Measurements from ENCODE around the gene NOXA1. TPM values are rescaled to one million over a fixed set of nuclear protein-coding genes. Genes with fewer than 3 reads are reported as not detected.

NOXA1 gene
- polyA plus RNA-seq, 1 donor (not counting 4 experiments of a cell fraction or from before 2014, with no cell fraction given): 0.09 TPM

GRCh38 chr9:137383081-137383783, 40.0 kb upstream of the NOXA1 start:
- Histone ChIP-seq H3K36me3 (ENCODE audit: control insufficient read depth in 2 of 2, extremely low read depth in 1 of 2, insufficient read depth in 2 of 2, low read length in 2 of 2) (no peaks in the 10 kb centered on the region), H3K79me2 (ENCODE audit: control insufficient read depth, insufficient read depth, low read length) (no peaks in the 10 kb centered on the region), H3K9me1 (ENCODE audit: control insufficient read depth, extremely low read depth, insufficient read depth, low read length) (no peaks in the 10 kb centered on the region), H4K20me1 (ENCODE audit: control insufficient read depth, extremely low read depth, insufficient read depth, low read length) (no peaks in the 10 kb centered on the region), H3K27me3 (ENCODE audit: control insufficient read depth, extremely low read depth, insufficient read depth, low read length) (no peaks in the 10 kb centered on the region), H3K9ac (ENCODE audit: control insufficient read depth, extremely low read depth, insufficient read depth, low read length) (no peak overlapping the region), H3K9me3 (ENCODE audit: control insufficient read depth, low read depth, low read length) (no peaks in the 10 kb centered on the region), H2AFZ (ENCODE audit: control insufficient read depth, low read length) (no peak overlapping the region), H3K4me3 (ENCODE audit: control insufficient read depth in 2 of 3, extremely low read depth in 1 of 3, insufficient read depth in 2 of 3, low read depth in 1 of 3, low read length in 3 of 3) (no peak overlapping the region), H3K27ac (ENCODE audit: control insufficient read depth, insufficient read depth, low read length) (no peak overlapping the region), H3K4me2 (ENCODE audit: control insufficient read depth, extremely low read depth, insufficient read depth, low read depth, low read length) (no peak overlapping the region), H3K4me1 (ENCODE audit: control insufficient read depth, extremely low read depth, insufficient read depth, low read length) (no peaks in the 10 kb centered on the region)
- FAIRE-seq (no peak), DNase-seq (ENCODE audit: low read depth, low spot score) (no peak)
- dilution Hi-C loops (cut with MboI; ENCODE audit: extremely low pct_ligation_motif_present, low sequenced_read_pairs): no loop called here
- TF ChIP-seq CTCF (optimal IDR thresholded peaks at IDR 0.05 in 1 of 3, IDR thresholded peaks at IDR 0.05 in 1 of 3, conservative IDR thresholded peaks at IDR 0.05 in 1 of 3; ENCODE audit: extremely low read depth in 1 of 3, insufficient read depth in 2 of 3, low read length in 3 of 3) (no peak), EZH2 (IDR thresholded peaks at IDR 0.05; ENCODE audit: low read length) (no peak)

- Histone ChIP-seq H3K9ac (ENCODE audit: control insufficient read depth, extremely low read depth, insufficient read depth, low read length) (no peak overlapping the region), H3K4me1 (ENCODE audit: control insufficient read depth, extremely low read depth, insufficient read depth, low read length) (no peaks in the 10 kb centered on the region), H3K9me1 (ENCODE audit: control insufficient read depth, extremely low read depth, insufficient read depth, low read length) (no peaks in the 10 kb centered on the region), H2AFZ (ENCODE audit: control insufficient read depth, low read length) (no peak overlapping the region), H3K27me3 (ENCODE audit: control insufficient read depth, extremely low read depth, insufficient read depth, low read length) (no peaks in the 10 kb centered on the region), H3K4me3 (ENCODE audit: control insufficient read depth in 2 of 3, extremely low read depth in 1 of 3, insufficient read depth in 2 of 3, low read depth in 1 of 3, low read length in 3 of 3) (no peak overlapping the region), H3K4me2 (ENCODE audit: control insufficient read depth, extremely low read depth, insufficient read depth, low read depth, low read length) (no peak overlapping the region), H3K9me3 (ENCODE audit: control insufficient read depth, low read depth, low read length) (no peaks in the 10 kb centered on the region), H3K79me2 (ENCODE audit: control insufficient read depth, insufficient read depth, low read length) (no peaks in the 10 kb centered on the region), H3K36me3 (ENCODE audit: control insufficient read depth in 2 of 2, extremely low read depth in 1 of 2, insufficient read depth in 2 of 2, low read length in 2 of 2) (no peaks in the 10 kb centered on the region), H4K20me1 (ENCODE audit: control insufficient read depth, extremely low read depth, insufficient read depth, low read length) (no peaks in the 10 kb centered on the region), H3K27ac (ENCODE audit: control insufficient read depth, insufficient read depth, low read length) (no peak overlapping the region)
- TF ChIP-seq CTCF (optimal IDR thresholded peaks at IDR 0.05 in 1 of 3, IDR thresholded peaks at IDR 0.05 in 1 of 3, conservative IDR thresholded peaks at IDR 0.05 in 1 of 3; ENCODE audit: extremely low read depth in 1 of 3, insufficient read depth in 2 of 3, low read length in 3 of 3): no peak
- no peak for TF ChIP-seq EZH2 (IDR thresholded peaks at IDR 0.05; ENCODE audit: low read length)
- FAIRE-seq: no peak
- DNase-seq (ENCODE audit: low read depth, low spot score): no peak
- dilution Hi-C loops (cut with MboI; ENCODE audit: extremely low pct_ligation_motif_present, low sequenced_read_pairs): no loop called here
Observed at GRCh38 chr9:137383784-137384756, 39.1 kb upstream of the NOXA1 start.

Data from keratinocyte (primary cell).